ENCODE results near the gene BNIP1. TPM values are rescaled to one million over a fixed set of nuclear protein-coding genes. Genes with fewer than 3 reads are reported as not detected.

Gene BNIP1
- total and polyA plus RNA-seq, 2 of the 4 experiments (the other 2 are of a cell fraction), result 24.3 to 35.3 TPM

DNA sequence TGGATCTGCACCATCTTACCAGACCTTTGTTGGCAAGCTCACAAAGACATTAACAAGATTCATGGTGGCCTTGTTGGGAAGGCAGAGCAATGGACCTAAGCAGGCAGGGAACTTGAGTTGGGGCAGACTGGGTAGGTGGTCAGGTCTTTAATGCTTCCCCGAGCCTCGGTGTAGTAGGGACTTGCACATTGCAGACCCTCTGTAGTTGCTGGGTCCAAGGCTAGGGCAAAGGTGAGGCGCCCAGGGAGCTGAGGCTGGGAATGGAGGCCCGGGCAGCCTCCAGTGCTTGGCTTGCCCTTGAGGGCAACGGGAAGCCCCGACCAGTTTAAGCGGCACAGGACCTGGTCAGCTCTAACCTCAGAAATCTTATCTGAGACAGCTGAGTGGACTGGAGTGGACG lies 66.5 kb downstream of the BNIP1 start:
- Histone ChIP-seq H3K14ac (replicated peaks; ENCODE audit: low read depth, low read length) (no peak overlapping the region), H2AK5ac (ENCODE audit: low read depth, low read length) (no peak overlapping the region), H3K18ac (ENCODE audit: low read depth, low read length) (no peak overlapping the region), H2AFZ (replicated peaks; ENCODE audit: low read length, poor library complexity) (no peak overlapping the region), H3K23ac (ENCODE audit: low read depth, low read length) (no peak overlapping the region), H3K4me2 (ENCODE audit: low read depth, low read length) (no peak overlapping the region), H4K8ac (ENCODE audit: low read depth in 2 of 2, low read length in 2 of 2) (no peak overlapping the region), H2BK120ac (ENCODE audit: low read depth, low read length) (no peak overlapping the region), H4K5ac (ENCODE audit: low read depth, low read length) (no peak overlapping the region), H2AK9ac (replicated peaks; ENCODE audit: low read depth, low read length, poor library complexity) (no peak overlapping the region), H3K4me1 (ENCODE audit: control insufficient read depth, insufficient read depth, low read length) (no peaks in the 10 kb centered on the region), H3K4me3 (ENCODE audit: insufficient read depth, low read depth, low read length) (no peak overlapping the region), H3K9ac (ENCODE audit: low read depth, low read length) (no peak overlapping the region), H3K4ac (ENCODE audit: low read depth, low read length) (no peak overlapping the region), H3K36me3 (ENCODE audit: control insufficient read depth, insufficient read depth, low read length) (no peaks in the 10 kb centered on the region), H3K79me1 (ENCODE audit: low read depth in 1 of 2, low read length in 2 of 2) (no peaks in the 10 kb centered on the region), H2BK5ac (ENCODE audit: low read depth, low read length, poor library complexity, severe bottlenecking) (no peak overlapping the region), H3K27ac (ENCODE audit: insufficient read depth, low read length) (no peak overlapping the region), H3K9me1 (ENCODE audit: insufficient read depth, low read length) (no peaks in the 10 kb centered on the region), H2BK20ac (ENCODE audit: low read depth, low read length) (no peak overlapping the region), H2BK15ac (ENCODE audit: low read depth, low read length) (no peak overlapping the region), H3K27me3 (ENCODE audit: control insufficient read depth, insufficient read depth, low read length) (peaks cover 51% of the 10 kb centered on the region), H3K56ac (ENCODE audit: extremely low read depth, insufficient read depth, low read length) (no peak overlapping the region), H4K20me1 (ENCODE audit: insufficient read depth, low read length) (no peaks in the 10 kb centered on the region), H4K91ac (ENCODE audit: insufficient read depth, low read depth, low read length) (no peak overlapping the region), H3K9me3 (ENCODE audit: control insufficient read depth, insufficient read depth, low read length) (no peaks in the 10 kb centered on the region; the same call in 1 of the 2 replicates)
- DNase-seq (no peak), ATAC-seq (ENCODE audit: low read depth) (no peak)
- intact Hi-C loops (cut with micrococcal nuclease) (no loop called here), in situ Hi-C loops (cut with MboI; ENCODE audit: low sequenced_read_pairs) (no loop called here), dilution Hi-C loops (cut with HindIII; ENCODE audit: low sequenced_read_pairs, unreplicated experiment) (no loop called here)
- 40% methylated on average over 1 of the region's 8 CpGs; no CpG with 5 or more reads in 1 of the 2 experiments for WGBS, 2 experiments (ENCODE audit: extremely low coverage in 2 of 2, insufficient read length in 1 of 2)
- POLR2A ChIA-PET (ENCODE audit: unreplicated experiment), result no interaction called here
- CTCF ChIA-PET, result no interaction called here
- no TSS peak for BruUV-seq (replicated peaks)
- TF ChIP-seq, protein P1, sequence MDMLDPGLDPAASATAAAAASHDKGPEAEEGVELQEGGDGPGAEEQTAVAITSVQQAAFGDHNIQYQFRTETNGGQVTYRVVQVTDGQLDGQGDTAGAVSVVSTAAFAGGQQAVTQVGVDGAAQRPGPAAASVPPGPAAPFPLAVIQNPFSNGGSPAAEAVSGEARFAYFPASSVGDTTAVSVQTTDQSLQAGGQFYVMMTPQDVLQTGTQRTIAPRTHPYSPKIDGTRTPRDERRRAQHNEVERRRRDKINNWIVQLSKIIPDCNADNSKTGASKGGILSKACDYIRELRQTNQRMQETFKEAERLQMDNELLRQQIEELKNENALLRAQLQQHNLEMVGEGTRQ (IDR thresholded peaks at IDR 0.05; ENCODE audit: low read depth, low read length), result no peak
- TF ChIP-seq CEBPB (IDR thresholded peaks at IDR 0.05; ENCODE audit: low read depth, low read length) (no peak), NFE2L2 (IDR thresholded peaks at IDR 0.05; ENCODE audit: low read depth, low read length) (no peak), FOS (IDR thresholded peaks at IDR 0.05; ENCODE audit: low read depth, low read length) (no peak), RCOR1 (IDR thresholded peaks at IDR 0.05; ENCODE audit: insufficient replicate concordance, low read length) (no peak), MXI1 (IDR thresholded peaks at IDR 0.05; ENCODE audit: borderline replicate concordance, low read depth, low read length) (no peak), BHLHE40 (IDR thresholded peaks at IDR 0.05; ENCODE audit: low read depth, low read length) (no peak), RFX5 (IDR thresholded peaks at IDR 0.05; ENCODE audit: low read depth, low read length) (no peak), RAD21 (IDR thresholded peaks at IDR 0.05; ENCODE audit: low read length) (no peak), POLR2A (IDR thresholded peaks at IDR 0.05; ENCODE audit: low read depth, low read length) (no peak), SMC3 (IDR thresholded peaks at IDR 0.05; ENCODE audit: low read depth, low read length) (no peak), CHD1 (IDR thresholded peaks at IDR 0.05; ENCODE audit: low read depth, low read length) (no peak), MAZ (IDR thresholded peaks at IDR 0.05; ENCODE audit: borderline replicate concordance, low read depth, low read length) (no peak), MAFK (IDR thresholded peaks at IDR 0.05; ENCODE audit: low read depth, low read length) (no peak)
- TF ChIP-seq, protein P2, sequence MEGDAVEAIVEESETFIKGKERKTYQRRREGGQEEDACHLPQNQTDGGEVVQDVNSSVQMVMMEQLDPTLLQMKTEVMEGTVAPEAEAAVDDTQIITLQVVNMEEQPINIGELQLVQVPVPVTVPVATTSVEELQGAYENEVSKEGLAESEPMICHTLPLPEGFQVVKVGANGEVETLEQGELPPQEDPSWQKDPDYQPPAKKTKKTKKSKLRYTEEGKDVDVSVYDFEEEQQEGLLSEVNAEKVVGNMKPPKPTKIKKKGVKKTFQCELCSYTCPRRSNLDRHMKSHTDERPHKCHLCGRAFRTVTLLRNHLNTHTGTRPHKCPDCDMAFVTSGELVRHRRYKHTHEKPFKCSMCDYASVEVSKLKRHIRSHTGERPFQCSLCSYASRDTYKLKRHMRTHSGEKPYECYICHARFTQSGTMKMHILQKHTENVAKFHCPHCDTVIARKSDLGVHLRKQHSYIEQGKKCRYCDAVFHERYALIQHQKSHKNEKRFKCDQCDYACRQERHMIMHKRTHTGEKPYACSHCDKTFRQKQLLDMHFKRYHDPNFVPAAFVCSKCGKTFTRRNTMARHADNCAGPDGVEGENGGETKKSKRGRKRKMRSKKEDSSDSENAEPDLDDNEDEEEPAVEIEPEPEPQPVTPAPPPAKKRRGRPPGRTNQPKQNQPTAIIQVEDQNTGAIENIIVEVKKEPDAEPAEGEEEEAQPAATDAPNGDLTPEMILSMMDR (conservative IDR thresholded peaks at IDR 0.05; ENCODE audit: low read depth, low read length), result no peak
- TF ChIP-seq, protein P3, sequence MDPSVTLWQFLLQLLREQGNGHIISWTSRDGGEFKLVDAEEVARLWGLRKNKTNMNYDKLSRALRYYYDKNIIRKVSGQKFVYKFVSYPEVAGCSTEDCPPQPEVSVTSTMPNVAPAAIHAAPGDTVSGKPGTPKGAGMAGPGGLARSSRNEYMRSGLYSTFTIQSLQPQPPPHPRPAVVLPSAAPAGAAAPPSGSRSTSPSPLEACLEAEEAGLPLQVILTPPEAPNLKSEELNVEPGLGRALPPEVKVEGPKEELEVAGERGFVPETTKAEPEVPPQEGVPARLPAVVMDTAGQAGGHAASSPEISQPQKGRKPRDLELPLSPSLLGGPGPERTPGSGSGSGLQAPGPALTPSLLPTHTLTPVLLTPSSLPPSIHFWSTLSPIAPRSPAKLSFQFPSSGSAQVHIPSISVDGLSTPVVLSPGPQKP (IDR thresholded peaks at IDR 0.05; ENCODE audit: borderline replicate concordance, low read depth, low read length), result no peak
